ENCODE data around the gene BCKDHB. TPM values are rescaled to one million over a fixed set of nuclear protein-coding genes. Genes with fewer than 3 reads are reported as not detected.
"Not testable (repeated sequence)": the region's sequence is repeated elsewhere in the genome, so short reads cannot be mapped to it uniquely, and the experiment has no call there.

The BCKDHB gene
- total RNA-seq, 1 donor: 11.7 TPM

- TF ChIP-seq, protein P1, sequence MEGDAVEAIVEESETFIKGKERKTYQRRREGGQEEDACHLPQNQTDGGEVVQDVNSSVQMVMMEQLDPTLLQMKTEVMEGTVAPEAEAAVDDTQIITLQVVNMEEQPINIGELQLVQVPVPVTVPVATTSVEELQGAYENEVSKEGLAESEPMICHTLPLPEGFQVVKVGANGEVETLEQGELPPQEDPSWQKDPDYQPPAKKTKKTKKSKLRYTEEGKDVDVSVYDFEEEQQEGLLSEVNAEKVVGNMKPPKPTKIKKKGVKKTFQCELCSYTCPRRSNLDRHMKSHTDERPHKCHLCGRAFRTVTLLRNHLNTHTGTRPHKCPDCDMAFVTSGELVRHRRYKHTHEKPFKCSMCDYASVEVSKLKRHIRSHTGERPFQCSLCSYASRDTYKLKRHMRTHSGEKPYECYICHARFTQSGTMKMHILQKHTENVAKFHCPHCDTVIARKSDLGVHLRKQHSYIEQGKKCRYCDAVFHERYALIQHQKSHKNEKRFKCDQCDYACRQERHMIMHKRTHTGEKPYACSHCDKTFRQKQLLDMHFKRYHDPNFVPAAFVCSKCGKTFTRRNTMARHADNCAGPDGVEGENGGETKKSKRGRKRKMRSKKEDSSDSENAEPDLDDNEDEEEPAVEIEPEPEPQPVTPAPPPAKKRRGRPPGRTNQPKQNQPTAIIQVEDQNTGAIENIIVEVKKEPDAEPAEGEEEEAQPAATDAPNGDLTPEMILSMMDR (IDR thresholded peaks at IDR 0.05; ENCODE audit: insufficient read depth, low read depth, low read length): no peak
- no peak for DNase-seq (ENCODE audit: low read depth)
- no peak overlapping the region for H3K4me3 ChIP-seq (ENCODE audit: low read depth, low read length)
Observed at GRCh38 chr6:80095600-80095999, 10.9 kb upstream of the BCKDHB start.

GRCh38 chr6:80098392-80098791 is 8.1 kb upstream of the BCKDHB start:
- TF ChIP-seq, protein P1 (IDR thresholded peaks at IDR 0.05; ENCODE audit: insufficient read depth, low read depth, low read length): no peak
- peak; percentile 2 for DNase-seq (ENCODE audit: low read depth)
- no peak overlapping the region for H3K4me3 ChIP-seq (ENCODE audit: low read depth, low read length)

GRCh38 chr6:80104520-80104919 is 2.0 kb upstream of the BCKDHB start:
- TF ChIP-seq, protein P1 (IDR thresholded peaks at IDR 0.05; ENCODE audit: insufficient read depth, low read depth, low read length): no peak
- H3K4me3 ChIP-seq (ENCODE audit: low read depth, low read length): no peak overlapping the region
- no peak for DNase-seq (ENCODE audit: low read depth)

DNA sequence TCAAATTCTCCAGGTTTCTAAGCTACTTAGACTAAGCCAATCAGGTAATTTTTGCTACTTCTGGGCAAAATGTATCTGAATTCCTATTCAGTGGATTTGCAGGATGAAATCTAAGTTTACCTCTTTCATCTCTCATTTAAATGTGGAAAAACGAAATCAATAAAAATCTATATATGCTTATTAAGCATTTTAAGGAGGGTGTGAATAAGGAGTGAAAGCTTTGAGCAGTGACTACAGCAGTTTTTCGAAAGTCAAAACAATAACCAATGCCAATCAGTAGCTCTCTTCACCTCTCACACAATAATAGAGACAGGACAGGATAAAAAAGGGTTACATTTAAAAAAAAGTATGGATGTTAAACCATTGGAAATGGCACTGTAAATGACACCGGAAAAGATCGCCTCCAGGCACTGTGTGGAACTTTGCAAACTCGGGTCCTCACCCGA is 476 bp upstream of the BCKDHB start:
- no peak for DNase-seq (ENCODE audit: low read depth)
- TF ChIP-seq, protein P1 (IDR thresholded peaks at IDR 0.05; ENCODE audit: insufficient read depth, low read depth, low read length): no peak
- H3K4me3 ChIP-seq (ENCODE audit: low read depth, low read length): peak overlapping the region; percentile 84

GRCh38 chr6:80122576-80122975 is 16.1 kb downstream of the BCKDHB start:
- H3K4me3 ChIP-seq (ENCODE audit: low read depth, low read length): not testable (repeated sequence)
- peak; percentile 18 for DNase-seq (ENCODE audit: low read depth)

- TF ChIP-seq, protein P1 (IDR thresholded peaks at IDR 0.05; ENCODE audit: insufficient read depth, low read depth, low read length): no peak
- no peak for DNase-seq (ENCODE audit: low read depth)
- no peak overlapping the region for H3K4me3 ChIP-seq (ENCODE audit: low read depth, low read length)
Observed at GRCh38 chr6:80126657-80127345, 20.3 kb downstream of the BCKDHB start.

- no peak overlapping the region for H3K4me3 ChIP-seq (ENCODE audit: low read depth, low read length)
- no peak for DNase-seq (ENCODE audit: low read depth)
- TF ChIP-seq, protein P1 (IDR thresholded peaks at IDR 0.05; ENCODE audit: insufficient read depth, low read depth, low read length): no peak
Observed at GRCh38 chr6:80129485-80129884, 23.0 kb downstream of the BCKDHB start.

Data from fibroblast of villous mesenchyme (primary cell).